Measurements from ENCODE around the gene ADAMTS19.
"Not testable (repeated sequence)": the region's sequence is repeated elsewhere in the genome, so short reads cannot be mapped to it uniquely, and the experiment has no call there.

The ADAMTS19 gene

DNA sequence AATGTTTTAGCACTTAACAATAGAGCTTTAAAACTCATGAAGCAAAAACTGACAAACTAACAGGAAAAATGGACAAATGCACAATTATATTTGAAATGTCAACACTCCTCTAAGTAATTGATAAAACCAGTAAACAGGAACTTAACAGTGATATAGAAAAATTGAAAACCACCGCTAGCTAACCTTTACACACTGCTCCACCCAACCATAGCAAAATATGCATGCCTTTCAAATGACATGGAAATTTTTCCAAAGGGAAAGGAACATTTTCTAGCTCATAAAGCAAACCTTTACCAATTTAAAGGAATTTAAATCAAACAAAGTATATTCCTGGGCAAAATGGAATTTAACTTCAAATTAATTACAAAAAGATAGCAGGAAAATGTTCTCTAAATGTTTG, 109.2 kb downstream of the ADAMTS19 start:
- peak overlapping the region; percentile 5 for H2AFZ ChIP-seq (ENCODE audit: low read length)
- no peak for DNase-seq (ENCODE audit: low spot score)
- H3K18ac ChIP-seq (ENCODE audit: low read length) = no peak overlapping the region
- H3K79me1 ChIP-seq (ENCODE audit: low read depth, low read length) = no peaks in the 10 kb centered on the region
- no peak overlapping the region for H3K9ac ChIP-seq (ENCODE audit: low read depth, low read length, poor library complexity)
- no peak overlapping the region for H2BK15ac ChIP-seq (ENCODE audit: low read length)
- no peaks in the 10 kb centered on the region for H3K36me3 ChIP-seq (replicated peaks in 1 of 2; ENCODE audit: control insufficient read depth in 2 of 2, insufficient read depth in 2 of 2, low read length in 2 of 2)
- no peak overlapping the region for H3K27ac ChIP-seq (replicated peaks; ENCODE audit: low read length)
- H4K8ac ChIP-seq (ENCODE audit: low read depth, low read length) = no peak overlapping the region
- H3K4me3 ChIP-seq (ENCODE audit: low read length in 2 of 2) = no peak overlapping the region
- H2BK120ac ChIP-seq (ENCODE audit: low read depth, low read length) = no peak overlapping the region
- H2BK5ac ChIP-seq (ENCODE audit: low read length) = no peak overlapping the region
- H3K23ac ChIP-seq (ENCODE audit: low read depth, low read length, poor library complexity) = no peak overlapping the region
- peaks cover 0 to 2% of the 10 kb centered on the region in 2 donors for H3K4me1 ChIP-seq (ENCODE audit: control insufficient read depth in 2 of 2, insufficient read depth in 1 of 2, low read depth in 1 of 2, low read length in 2 of 2)
- H3K9me3 ChIP-seq (replicated peaks in 1 of 2; ENCODE audit: control insufficient read depth in 2 of 2, insufficient read depth in 1 of 2, low read depth in 1 of 2, low read length in 2 of 2) = no peaks in the 10 kb centered on the region
- no peak overlapping the region for H4K91ac ChIP-seq (ENCODE audit: low read depth, low read length, poor library complexity)
- H3K14ac ChIP-seq (ENCODE audit: low read length) = no peak overlapping the region
- H2BK12ac ChIP-seq (ENCODE audit: low read length) = no peak overlapping the region
- no peak overlapping the region for H2AK5ac ChIP-seq (ENCODE audit: low read depth, low read length)
- WGBS, 2 donors (ENCODE audit: extremely low coverage in 2 of 2, insufficient read length in 2 of 2, insufficient replicate concordance in 1 of 2) = no CpG with 5 or more reads among the region's 1 CpG
- H3K4me2 ChIP-seq (ENCODE audit: insufficient read depth, low read length, poor library complexity, severe bottlenecking) = no peak overlapping the region
- H3K4ac ChIP-seq (ENCODE audit: low read length) = no peak overlapping the region
- no peaks in the 10 kb centered on the region for H3K27me3 ChIP-seq (ENCODE audit: control insufficient read depth in 3 of 3, insufficient read depth in 3 of 3, low read depth in 1 of 3, low read length in 3 of 3)

DNA sequence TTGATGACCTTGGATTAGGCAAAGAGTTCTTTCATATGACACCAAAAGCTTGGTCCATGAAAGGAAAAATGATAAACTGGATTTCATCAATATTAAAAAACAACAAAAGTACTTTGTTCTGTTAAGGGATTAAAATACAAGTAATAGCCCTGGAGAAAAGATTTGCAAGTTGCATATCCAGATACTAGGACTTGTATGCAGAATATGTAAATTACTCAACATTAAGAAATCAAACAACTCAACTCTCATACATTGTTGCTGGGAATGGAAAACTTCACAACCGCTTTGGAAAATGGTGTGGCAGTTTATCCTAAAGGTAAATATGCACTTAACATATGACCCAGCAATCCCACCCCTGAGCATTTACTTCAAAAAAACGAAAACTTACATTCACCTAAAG, 112.0 kb downstream of the ADAMTS19 start:
- H3K18ac ChIP-seq (ENCODE audit: low read length) = no peak overlapping the region
- no peak overlapping the region for H3K9ac ChIP-seq (ENCODE audit: low read depth, low read length, poor library complexity)
- no peak overlapping the region for H2AK5ac ChIP-seq (ENCODE audit: low read depth, low read length)
- no peaks in the 10 kb centered on the region for H3K27me3 ChIP-seq (ENCODE audit: control insufficient read depth in 3 of 3, insufficient read depth in 3 of 3, low read depth in 1 of 3, low read length in 3 of 3)
- H3K23ac ChIP-seq (ENCODE audit: low read depth, low read length, poor library complexity) = no peak overlapping the region
- no peak overlapping the region for H2BK15ac ChIP-seq (ENCODE audit: low read length)
- no peaks in the 10 kb centered on the region for H3K9me3 ChIP-seq (replicated peaks in 1 of 2; ENCODE audit: control insufficient read depth in 2 of 2, insufficient read depth in 1 of 2, low read depth in 1 of 2, low read length in 2 of 2)
- whole genome bisulfite sequencing, 2 donors (ENCODE audit: extremely low coverage in 2 of 2, insufficient read length in 2 of 2, insufficient replicate concordance in 1 of 2) = no CpG with 5 or more reads among the region's 2 CpGs
- no peak overlapping the region for H3K4ac ChIP-seq (ENCODE audit: low read length)
- no peak overlapping the region for H3K14ac ChIP-seq (ENCODE audit: low read length)
- no peak overlapping the region for H2AFZ ChIP-seq (ENCODE audit: low read length)
- no peak overlapping the region for H2BK12ac ChIP-seq (ENCODE audit: low read length)
- no peak overlapping the region for H2BK120ac ChIP-seq (ENCODE audit: low read depth, low read length)
- H3K79me1 ChIP-seq (ENCODE audit: low read depth, low read length) = no peaks in the 10 kb centered on the region
- DNase-seq (ENCODE audit: low spot score) = no peak
- no peak overlapping the region for H3K4me2 ChIP-seq (ENCODE audit: insufficient read depth, low read length, poor library complexity, severe bottlenecking)
- H3K36me3 ChIP-seq (replicated peaks in 1 of 2; ENCODE audit: control insufficient read depth in 2 of 2, insufficient read depth in 2 of 2, low read length in 2 of 2) = no peaks in the 10 kb centered on the region
- H3K4me3 ChIP-seq (ENCODE audit: low read length in 2 of 2) = no peak overlapping the region
- H3K4me1 ChIP-seq (ENCODE audit: control insufficient read depth in 2 of 2, insufficient read depth in 1 of 2, low read depth in 1 of 2, low read length in 2 of 2) = peaks cover 0 to 6% of the 10 kb centered on the region in 2 donors
- H2BK5ac ChIP-seq (ENCODE audit: low read length) = no peak overlapping the region
- H3K27ac ChIP-seq (replicated peaks; ENCODE audit: low read length) = no peak overlapping the region
- H4K91ac ChIP-seq (ENCODE audit: low read depth, low read length, poor library complexity) = no peak overlapping the region
- H4K8ac ChIP-seq (ENCODE audit: low read depth, low read length) = no peak overlapping the region

DNA sequence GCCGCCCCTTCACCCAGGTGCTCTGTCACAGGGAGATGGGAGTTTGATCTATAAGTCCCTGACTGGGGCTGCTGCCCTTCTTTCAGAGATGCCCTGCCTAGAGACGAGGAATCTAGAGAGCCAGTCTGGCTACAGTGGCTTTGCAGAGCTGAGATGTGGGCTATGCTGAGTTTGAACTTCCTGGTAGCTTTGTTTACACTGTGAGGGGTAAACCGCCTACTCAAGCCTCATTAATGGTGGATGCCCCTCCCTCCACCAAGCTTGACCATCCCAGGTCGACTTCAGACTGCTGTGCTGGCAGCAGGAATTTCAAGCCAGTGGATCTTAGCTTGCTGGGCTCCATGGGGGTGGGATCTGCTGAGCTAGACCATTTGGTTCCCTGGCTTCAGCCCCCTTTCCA, 124.4 kb downstream of the ADAMTS19 start:
- H2AFZ ChIP-seq (ENCODE audit: low read length); H3K4me2 ChIP-seq (ENCODE audit: insufficient read depth, low read length, poor library complexity, severe bottlenecking); H3K36me3 ChIP-seq (replicated peaks in 1 of 2; ENCODE audit: control insufficient read depth in 2 of 2, insufficient read depth in 2 of 2, low read length in 2 of 2); H3K4me3 ChIP-seq (ENCODE audit: low read length in 2 of 2); H3K27me3 ChIP-seq (ENCODE audit: control insufficient read depth in 3 of 3, insufficient read depth in 3 of 3, low read depth in 1 of 3, low read length in 3 of 3); H3K9me3 ChIP-seq (replicated peaks in 1 of 2; ENCODE audit: control insufficient read depth in 2 of 2, insufficient read depth in 1 of 2, low read depth in 1 of 2, low read length in 2 of 2); H2AK5ac ChIP-seq (ENCODE audit: low read depth, low read length); H4K8ac ChIP-seq (ENCODE audit: low read depth, low read length); H3K4me1 ChIP-seq (ENCODE audit: control insufficient read depth in 2 of 2, insufficient read depth in 1 of 2, low read depth in 1 of 2, low read length in 2 of 2); H3K14ac ChIP-seq (ENCODE audit: low read length); H4K91ac ChIP-seq (ENCODE audit: low read depth, low read length, poor library complexity); H3K4ac ChIP-seq (ENCODE audit: low read length); H3K9ac ChIP-seq (ENCODE audit: low read depth, low read length, poor library complexity); H3K27ac ChIP-seq (replicated peaks; ENCODE audit: low read length); H2BK5ac ChIP-seq (ENCODE audit: low read length); H3K18ac ChIP-seq (ENCODE audit: low read length); DNase-seq (ENCODE audit: low spot score); H3K23ac ChIP-seq (ENCODE audit: low read depth, low read length, poor library complexity); H2BK12ac ChIP-seq (ENCODE audit: low read length); H2BK15ac ChIP-seq (ENCODE audit: low read length); H3K79me1 ChIP-seq (ENCODE audit: low read depth, low read length); H2BK120ac ChIP-seq (ENCODE audit: low read depth, low read length): not testable (repeated sequence)
- no CpG with 5 or more reads among the region's 4 CpGs for WGBS, 2 donors (ENCODE audit: extremely low coverage in 2 of 2, insufficient read length in 2 of 2, insufficient replicate concordance in 1 of 2)

GRCh38 chr5:129591508-129592160, 131.5 kb downstream of the ADAMTS19 start:
- no peak for DNase-seq (ENCODE audit: low spot score)
- Histone ChIP-seq H4K91ac (ENCODE audit: low read depth, low read length, poor library complexity) (no peak overlapping the region), H3K9ac (ENCODE audit: low read depth, low read length, poor library complexity) (no peak overlapping the region), H3K4ac (ENCODE audit: low read length) (no peak overlapping the region), H3K9me3 (replicated peaks in 1 of 2; ENCODE audit: control insufficient read depth in 2 of 2, insufficient read depth in 1 of 2, low read depth in 1 of 2, low read length in 2 of 2) (no peaks in the 10 kb centered on the region), H3K4me1 (ENCODE audit: control insufficient read depth in 2 of 2, insufficient read depth in 1 of 2, low read depth in 1 of 2, low read length in 2 of 2) (no peaks in the 10 kb centered on the region), H3K23ac (ENCODE audit: low read depth, low read length, poor library complexity) (no peak overlapping the region), H3K79me1 (ENCODE audit: low read depth, low read length) (no peaks in the 10 kb centered on the region), H3K27ac (replicated peaks; ENCODE audit: low read length) (no peak overlapping the region), H3K36me3 (replicated peaks in 1 of 2; ENCODE audit: control insufficient read depth in 2 of 2, insufficient read depth in 2 of 2, low read length in 2 of 2) (no peaks in the 10 kb centered on the region), H2BK15ac (ENCODE audit: low read length) (no peak overlapping the region), H3K27me3 (ENCODE audit: control insufficient read depth in 3 of 3, insufficient read depth in 3 of 3, low read depth in 1 of 3, low read length in 3 of 3) (no peaks in the 10 kb centered on the region), H2BK5ac (ENCODE audit: low read length) (no peak overlapping the region), H4K8ac (ENCODE audit: low read depth, low read length) (no peak overlapping the region), H3K4me3 (ENCODE audit: low read length in 2 of 2) (no peak overlapping the region), H2AK5ac (ENCODE audit: low read depth, low read length) (no peak overlapping the region), H2AFZ (ENCODE audit: low read length) (no peak overlapping the region), H3K4me2 (ENCODE audit: insufficient read depth, low read length, poor library complexity, severe bottlenecking) (no peak overlapping the region), H3K14ac (ENCODE audit: low read length) (no peak overlapping the region), H2BK12ac (ENCODE audit: low read length) (no peak overlapping the region), H2BK120ac (ENCODE audit: low read depth, low read length) (no peak overlapping the region), H3K18ac (ENCODE audit: low read length) (no peak overlapping the region)
- no CpG with 5 or more reads among the region's 3 CpGs for WGBS, 2 donors (ENCODE audit: extremely low coverage in 2 of 2, insufficient read length in 2 of 2, insufficient replicate concordance in 1 of 2)
